Kidney (tissue), 14 donors: ENCODE measurements around the gene ZNF432. TPM values are rescaled to one million over a fixed set of nuclear protein-coding genes. Genes with fewer than 3 reads are reported as not detected.

ENCODE experiments used
- DNase-seq, 5 donors: peaks; one replicate each; pipeline ENCODE4 v3.0.0-alpha.2; 2013 to 2020
- FAIRE-seq: peaks from 2 replicates; lab custom pipeline; 2012; peaks lifted over from hg19 to GRCh38; lab: Jason Lieb, UNC
- H3K27ac ChIP-seq, 2 donors: one replicate each; pipeline ENCODE4 v1.7.0; 2013; ENCODE audit warnings: low read depth in 2 of 2, low read length in 2 of 2, inconsistent platforms in 1 of 2
- H3K27me3 ChIP-seq: one replicate; pipeline ENCODE4 v1.7.1; 2013; ENCODE audit warnings: low read length, inconsistent platforms; ENCODE audit not compliant: control insufficient read depth, insufficient read depth
- H3K36me3 ChIP-seq, 3 donors: one replicate each; pipeline versions ENCODE4 v1.7.0 to v1.7.1; 2013; ENCODE audit warnings: low read length in 3 of 3, control low read depth in 1 of 3, inconsistent platforms in 1 of 3; ENCODE audit not compliant: insufficient read depth in 3 of 3, control insufficient read depth in 2 of 3
- H3K4me1 ChIP-seq, 3 donors: one replicate each; pipeline versions ENCODE4 v1.7.0 to v1.7.1; 2013; ENCODE audit warnings: low read length in 3 of 3, inconsistent platforms in 1 of 3, low read depth in 1 of 3; ENCODE audit not compliant: control insufficient read depth in 2 of 3, insufficient read depth in 2 of 3
- H3K4me3 ChIP-seq, 3 donors: one replicate each; pipeline versions ENCODE4 v1.7.0 to v1.8.1; 2013; ENCODE audit warnings: low read length in 3 of 3, control low read depth in 1 of 3, inconsistent platforms in 1 of 3
- H3K9ac ChIP-seq, 3 donors: one replicate each; pipeline versions ENCODE4 v1.7.0 to v1.7.1; 2013; ENCODE audit warnings: low read length in 3 of 3, control low read depth in 1 of 3, inconsistent platforms in 1 of 3
- H3K9me3 ChIP-seq, 3 donors: one replicate each; pipeline versions ENCODE4 v1.7.0 to v1.7.1; 2013; ENCODE audit warnings: low read length in 3 of 3, control low read depth in 1 of 3, inconsistent platforms in 1 of 3; ENCODE audit not compliant: control insufficient read depth in 2 of 3, insufficient read depth in 1 of 3
- intact Hi-C: fragments of 100-400 bp; cut with DNase I; formaldehyde crosslinking; loops from one replicate; pipeline ENCODE4 v1.11.1; 2022
- polyA plus RNA-seq: library from polyadenylated mRNA; stranded (reverse); fragments of 350-450 nt; fragmentation: Illumina TruSeq; extraction: RNeasy Lipid Tissue Mini Kit (QIAGEN cat#74804); gene quantifications from one replicate; pipeline ENCODE4 v1.2.3, GENCODE V29; 2014; ENCODE audit warnings: low read depth, low replicate concordance; ENCODE audit not compliant: insufficient read depth
- total RNA-seq: library from RNA; stranded (reverse); fragmentation: NEBNext Ultra II Directional; extraction: Animal tissue kit (Norgen Biotek cat#: 25700); gene quantifications from one replicate; pipeline ENCODE4 v1.2.1, GENCODE V29; 2021
- TF ChIP-seq, protein P1 (sequence below): IDR thresholded peaks from 3 replicates; pipeline ENCODE4 v1.5.1; 2012; ENCODE audit warnings: mild to moderate bottlenecking, moderate library complexity, borderline replicate concordance; ENCODE audit not compliant: insufficient read depth; ENCODE audit errors: extremely low read depth
- donor health status: control.
- donor health status: control.
- donor health status: control.
- donor health status: control.
- donor health status: control.
- donor health status: DM: yes; HTN: yes; CAD: no.
- donor health status: Normal renal cell carcinoma (clear cell type).

The ZNF432 gene
- total and polyA plus RNA-seq, 2 donors from 2014 or later: 4.7 to 19.5 TPM

GRCh38 chr19:52020506-52020905, 28.1 kb downstream of the ZNF432 start:
- H3K4me3 ChIP-seq: peak overlapping the region in 1 of 3 donors; percentile 11
- intact Hi-C loops: no loop called here
- H3K27me3 ChIP-seq: no peaks in the 10 kb centered on the region
- H3K27ac ChIP-seq: no peak overlapping the region
- no peaks in the 10 kb centered on the region for H3K4me1 ChIP-seq
- peaks cover 9 to 41% (median 20%) of the 10 kb centered on the region in 3 donors for H3K9me3 ChIP-seq
- TF ChIP-seq, protein P1, sequence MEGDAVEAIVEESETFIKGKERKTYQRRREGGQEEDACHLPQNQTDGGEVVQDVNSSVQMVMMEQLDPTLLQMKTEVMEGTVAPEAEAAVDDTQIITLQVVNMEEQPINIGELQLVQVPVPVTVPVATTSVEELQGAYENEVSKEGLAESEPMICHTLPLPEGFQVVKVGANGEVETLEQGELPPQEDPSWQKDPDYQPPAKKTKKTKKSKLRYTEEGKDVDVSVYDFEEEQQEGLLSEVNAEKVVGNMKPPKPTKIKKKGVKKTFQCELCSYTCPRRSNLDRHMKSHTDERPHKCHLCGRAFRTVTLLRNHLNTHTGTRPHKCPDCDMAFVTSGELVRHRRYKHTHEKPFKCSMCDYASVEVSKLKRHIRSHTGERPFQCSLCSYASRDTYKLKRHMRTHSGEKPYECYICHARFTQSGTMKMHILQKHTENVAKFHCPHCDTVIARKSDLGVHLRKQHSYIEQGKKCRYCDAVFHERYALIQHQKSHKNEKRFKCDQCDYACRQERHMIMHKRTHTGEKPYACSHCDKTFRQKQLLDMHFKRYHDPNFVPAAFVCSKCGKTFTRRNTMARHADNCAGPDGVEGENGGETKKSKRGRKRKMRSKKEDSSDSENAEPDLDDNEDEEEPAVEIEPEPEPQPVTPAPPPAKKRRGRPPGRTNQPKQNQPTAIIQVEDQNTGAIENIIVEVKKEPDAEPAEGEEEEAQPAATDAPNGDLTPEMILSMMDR: no peak
- H3K36me3 ChIP-seq: peaks cover 37 to 52% (median 51%) of the 10 kb centered on the region in 3 donors
- FAIRE-seq: no peak
- no peak for DNase-seq
- no peak overlapping the region for H3K9ac ChIP-seq

DNA sequence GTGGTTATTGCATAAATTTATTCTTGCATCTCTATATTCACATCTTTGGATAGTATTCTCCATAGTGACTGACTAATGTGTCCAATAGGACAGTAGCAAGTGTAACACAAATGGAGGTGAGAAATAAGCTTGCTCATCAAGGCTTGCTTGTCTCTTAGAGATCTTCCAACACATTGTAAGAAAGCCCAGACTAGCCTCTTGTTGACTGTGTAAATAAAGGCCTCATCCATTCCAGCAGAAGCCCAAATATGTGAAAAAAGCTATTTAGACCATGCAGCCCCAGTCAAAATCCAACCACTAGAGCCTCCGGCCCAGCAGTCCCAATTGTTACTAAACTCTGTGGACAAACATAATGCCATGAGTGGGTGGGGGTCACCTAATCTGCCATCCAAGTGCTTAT, 38.0 kb downstream of the ZNF432 start:
- H3K4me1 ChIP-seq: peaks cover 0 to 3% (median 3%) of the 10 kb centered on the region in 3 donors
- H3K27me3 ChIP-seq: no peaks in the 10 kb centered on the region
- TF ChIP-seq, protein P1: no peak
- intact Hi-C loops: no loop called here
- H3K9me3 ChIP-seq: peaks cover 0 to 8% (median 0%) of the 10 kb centered on the region in 3 donors
- no peak overlapping the region for H3K9ac ChIP-seq
- H3K27ac ChIP-seq: no peak overlapping the region
- H3K4me3 ChIP-seq: no peak overlapping the region
- DNase-seq (no peak), FAIRE-seq (no peak)
- H3K36me3 ChIP-seq: peaks cover 2 to 7% (median 3%) of the 10 kb centered on the region in 3 donors

- DNase-seq: peak; percentile 92 to 97 (median 95)
Measured at GRCh38 chr19:52007806-52008557, 40.7 kb downstream of the ZNF432 start, which contains the start of gene ZNF615. Gene ZNF615, minus strand, starts transcription at chr19:52008211. Its CDS starts 4,500 bp downstream, at chr19:52003711.

More at GRCh38 chr19:52007806-52008557, 40.7 kb downstream of the ZNF432 start, which contains the start of gene ZNF615:
- Histone ChIP-seq H3K4me3 (peak within 1 kb of the TSS; percentile 99 to 100 (median 99)), H3K4me1 (peaks cover 0 to 3% (median 3%) of the 10 kb centered on the region in 3 donors), H3K9ac (peak within 1 kb of the TSS; percentile 77 to 99 (median 88)), H3K36me3 (peaks cover 2 to 11% (median 4%) of the 10 kb centered on the region in 3 donors), H3K27me3 (no peaks in the 10 kb centered on the region), H3K27ac (peak within 1 kb of the TSS; percentile 85 to 88), H3K9me3 (peaks cover 0 to 3% (median 0%) of the 10 kb centered on the region in 3 donors)
- intact Hi-C loops: no loop called here
- TF ChIP-seq, protein P1: no peak
- FAIRE-seq: no peak
